AG09309 (cell line): Measurements from ENCODE around the gene ERFL.
A peak's percentile ranks its signal among the peaks of the same experiment; 100 is the strongest.

Experiments used
- DNase-seq: peaks from one replicate; pipeline ENCODE4 v3.0.0-alpha.2; 2010; ENCODE audit warnings: low read depth
- H3K4me3 ChIP-seq: 2 replicates; pipeline ENCODE4 v1.5.1; 2011; ENCODE audit warnings: mild to moderate bottlenecking, low read depth, low read length, moderate library complexity; ENCODE audit not compliant: control insufficient read depth
- CTCF ChIP-seq: IDR thresholded peaks from 2 replicates; pipeline ENCODE4 v1.5.1; 2011; ENCODE audit warnings: mild to moderate bottlenecking, low read depth, low read length, inconsistent platforms; ENCODE audit not compliant: insufficient read depth, control insufficient read depth; ENCODE audit errors: missing control alignments

Gene ERFL

GRCh38 chr19:41859213-41859617 lies 69.0 kb downstream of the ERFL start:
- no peak for DNase-seq
- peak overlapping the region; percentile 99 for H3K4me3 ChIP-seq
- no peak for TF ChIP-seq CTCF
